K562 (cell line): ENCODE measurements around the gene GABPB2. TPM values are rescaled to one million over a fixed set of nuclear protein-coding genes. Genes with fewer than 3 reads are reported as not detected.

Source experiments
- CBX1 ChIP-seq: sonication (generic); IDR thresholded peaks from 2 replicates; pipeline ENCODE4 v1.6.1; 2016; ENCODE audit warnings: antibody characterized with exemption, low read depth, mild to moderate bottlenecking
- CCNT2 ChIP-seq: IDR thresholded peaks from 2 replicates; pipeline ENCODE4 v1.6.1; 2011; ENCODE audit warnings: borderline replicate concordance, low read depth, mild to moderate bottlenecking, moderate library complexity, mixed read lengths, low read length; ENCODE audit not compliant: insufficient read length; ENCODE audit errors: extremely low read depth
- CREM ChIP-seq: IDR thresholded peaks from 2 replicates; pipeline ENCODE4 v1.6.1; 2014; ENCODE audit warnings: antibody characterized with exemption, low read depth
- CXXC5 ChIP-seq: fragments of 250-450 bp; sonication (Bioruptor Pico); IDR thresholded peaks from 2 replicates; pipeline ENCODE4 v1.8.0; 2022; ENCODE audit warnings: inconsistent platforms, mild to moderate bottlenecking, moderate library complexity
- ELF2 ChIP-seq: fragments of 250-450 bp; sonication (Bioruptor Pico); IDR thresholded peaks from 2 replicates; pipeline ENCODE4 v1.5.0; 2021; ENCODE audit warnings: mild to moderate bottlenecking
- ERF ChIP-seq: fragments of 450-650 bp; formaldehyde crosslinking; IDR thresholded peaks from 2 replicates; pipeline ENCODE4 v1.4.0; 2020; ENCODE audit warnings: mild to moderate bottlenecking, mixed read lengths
- ETS2 ChIP-seq: IDR thresholded peaks from 2 replicates; pipeline ENCODE4 v1.6.1; 2016; ENCODE audit warnings: borderline replicate concordance, missing genetic modification characterization, mild to moderate bottlenecking, moderate library complexity, missing compliant biosample characterization; ENCODE audit not compliant: poor library complexity, severe bottlenecking
- GABPB1 ChIP-seq: sonication (generic); formaldehyde crosslinking; IDR thresholded peaks from 2 replicates; pipeline ENCODE4 v1.8.0; 2022; ENCODE audit warnings: mild to moderate bottlenecking, missing genetic modification reagents
- L3MBTL2 ChIP-seq: fragments of 450-650 bp; IDR thresholded peaks from 2 replicates; pipeline ENCODE4 v1.6.1; 2016; ENCODE audit warnings: mild to moderate bottlenecking, moderate library complexity
- MTA3 ChIP-seq: fragments of 450-650 bp; formaldehyde crosslinking; IDR thresholded peaks from 2 replicates; pipeline ENCODE4 v1.6.1; 2017; ENCODE audit warnings: mild to moderate bottlenecking, borderline replicate concordance
- NFYB ChIP-seq: IDR thresholded peaks from 2 replicates; pipeline ENCODE4 v1.6.1; 2011; ENCODE audit warnings: mild to moderate bottlenecking, moderate library complexity; ENCODE audit not compliant: insufficient read length; ENCODE audit errors: extremely low read depth
- POLR2A ChIP-seq: fragments of 450-650 bp; conservative IDR thresholded peaks from 2 replicates; pipeline ENCODE4 v1.6.1; 2016
- RBBP5 ChIP-seq: fragments of 200-600 bp; sonication (generic); IDR thresholded peaks from 2 replicates; pipeline ENCODE4 v1.6.1; 2012; ENCODE audit warnings: borderline replicate concordance, mild to moderate bottlenecking, low read length, control low read depth, inconsistent platforms; ENCODE audit not compliant: insufficient read depth, poor library complexity, severe bottlenecking
- SP1 ChIP-seq: sonication (generic); formaldehyde crosslinking; IDR thresholded peaks from 2 replicates; pipeline ENCODE4 v1.8.1; 2022; ENCODE audit warnings: mild to moderate bottlenecking, missing genetic modification reagents
- ZNF174 ChIP-seq: fragments of 250-450 bp; sonication (Bioruptor Pico); IDR thresholded peaks from 2 replicates; pipeline ENCODE4 v1.4.0; 2020; ENCODE audit warnings: mild to moderate bottlenecking
- polyA plus RNA-seq, 8 experiments: library from polyadenylated mRNA; depleted of rRNA in 4 of 8; stranded (reverse) in 5 of 8; unstranded in 3 of 8; fragments of >200 nt; fragmentation: Nextera tagmentation in 2 of 8; fragmentation: Illumina TruSeq in 1 of 8; extraction: Ambion mirVana in 2 of 8; extraction: Trizol in 1 of 8; gene quantifications; 2 replicates each; pipeline versions ENCODE4 v1.2.1 to v1.2.3, GENCODE V29; 2011 to 2014; ENCODE audit warnings: inconsistent platforms in 1 of 8, missing spikeins in 1 of 8
- total RNA-seq, 7 experiments: library from RNA; depleted of rRNA in 6 of 7; stranded (reverse); fragments of >200 nt in 6 of 7; fragmentation: Illumina TruSeq in 2 of 7; extraction: Trizol in 2 of 7; gene quantifications; 2 replicates each; pipeline versions ENCODE4 v1.2.1 to v1.2.3, GENCODE V29; 2011 to 2021; ENCODE audit warnings: low replicate concordance in 1 of 7
- TF ChIP-seq, protein P1 (sequence below): fragments of 450-650 bp; IDR thresholded peaks from 2 replicates; pipeline ENCODE4 v1.6.1; 2017; ENCODE audit warnings: antibody characterized with exemption, mild to moderate bottlenecking
- TF ChIP-seq, protein P2 (sequence below): fragments of 450-650 bp; IDR thresholded peaks from 2 replicates; pipeline ENCODE4 v1.6.1; 2016; ENCODE audit warnings: missing biosample characterization, missing genetic modification characterization
- TF ChIP-seq, protein P3 (sequence below): fragments of 450-650 bp; conservative IDR thresholded peaks from 2 replicates; pipeline ENCODE4 v1.6.1; 2016; ENCODE audit warnings: missing genetic modification characterization, low read depth, mild to moderate bottlenecking, missing compliant biosample characterization, moderate library complexity
- TF ChIP-seq, protein P4 (sequence below): fragments of 450-650 bp; IDR thresholded peaks from one replicate; pipeline ENCODE4 v1.6.1; 2018; ENCODE audit warnings: mild to moderate bottlenecking, moderate library complexity; ENCODE audit not compliant: partially characterized antibody

GABPB2 gene
- total and polyA plus RNA-seq, 9 of the 15 experiments (the other 6 are each of a cell fraction or from before 2014, with no cell fraction given), result 2.2 to 13.3 (median 6.1) TPM

DNA sequence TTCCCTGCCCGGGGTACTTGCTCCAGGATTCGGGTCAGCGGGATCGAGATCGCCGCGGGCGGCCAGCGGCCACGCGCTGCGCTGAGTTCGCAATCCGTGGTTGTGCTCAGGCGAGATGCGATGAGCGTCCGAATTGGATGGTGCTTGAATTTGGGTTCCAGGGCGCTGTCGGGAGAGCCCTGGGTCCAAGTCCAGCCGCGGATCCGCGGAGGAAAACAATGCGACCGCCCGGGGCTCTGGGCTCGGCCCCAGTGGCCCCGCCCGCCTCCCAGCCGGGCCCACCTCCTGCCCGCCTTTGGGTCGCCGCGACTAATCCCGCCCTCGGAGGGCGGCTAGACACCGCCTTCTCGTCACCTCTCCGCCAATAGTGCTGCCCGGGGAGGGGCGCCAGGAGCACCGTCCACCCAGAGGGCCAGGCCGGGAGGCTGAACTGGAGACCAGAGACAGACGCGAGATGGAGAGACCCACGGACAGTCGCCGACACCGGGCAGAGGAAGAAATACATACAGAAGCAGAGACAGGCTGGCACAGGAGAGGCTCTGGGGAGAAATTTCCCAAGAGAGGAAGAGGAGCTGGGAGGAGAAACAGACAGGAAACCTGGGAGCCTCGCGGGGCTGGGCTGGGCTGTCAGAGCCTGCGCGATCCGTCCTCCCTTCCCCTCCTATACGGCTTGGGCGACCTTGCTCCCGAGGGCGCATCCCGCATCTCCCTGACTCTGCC is 76.0 kb downstream of the GABPB2 start, which contains the start of gene SEMA6C (continued):
- TF ChIP-seq, protein P1, sequence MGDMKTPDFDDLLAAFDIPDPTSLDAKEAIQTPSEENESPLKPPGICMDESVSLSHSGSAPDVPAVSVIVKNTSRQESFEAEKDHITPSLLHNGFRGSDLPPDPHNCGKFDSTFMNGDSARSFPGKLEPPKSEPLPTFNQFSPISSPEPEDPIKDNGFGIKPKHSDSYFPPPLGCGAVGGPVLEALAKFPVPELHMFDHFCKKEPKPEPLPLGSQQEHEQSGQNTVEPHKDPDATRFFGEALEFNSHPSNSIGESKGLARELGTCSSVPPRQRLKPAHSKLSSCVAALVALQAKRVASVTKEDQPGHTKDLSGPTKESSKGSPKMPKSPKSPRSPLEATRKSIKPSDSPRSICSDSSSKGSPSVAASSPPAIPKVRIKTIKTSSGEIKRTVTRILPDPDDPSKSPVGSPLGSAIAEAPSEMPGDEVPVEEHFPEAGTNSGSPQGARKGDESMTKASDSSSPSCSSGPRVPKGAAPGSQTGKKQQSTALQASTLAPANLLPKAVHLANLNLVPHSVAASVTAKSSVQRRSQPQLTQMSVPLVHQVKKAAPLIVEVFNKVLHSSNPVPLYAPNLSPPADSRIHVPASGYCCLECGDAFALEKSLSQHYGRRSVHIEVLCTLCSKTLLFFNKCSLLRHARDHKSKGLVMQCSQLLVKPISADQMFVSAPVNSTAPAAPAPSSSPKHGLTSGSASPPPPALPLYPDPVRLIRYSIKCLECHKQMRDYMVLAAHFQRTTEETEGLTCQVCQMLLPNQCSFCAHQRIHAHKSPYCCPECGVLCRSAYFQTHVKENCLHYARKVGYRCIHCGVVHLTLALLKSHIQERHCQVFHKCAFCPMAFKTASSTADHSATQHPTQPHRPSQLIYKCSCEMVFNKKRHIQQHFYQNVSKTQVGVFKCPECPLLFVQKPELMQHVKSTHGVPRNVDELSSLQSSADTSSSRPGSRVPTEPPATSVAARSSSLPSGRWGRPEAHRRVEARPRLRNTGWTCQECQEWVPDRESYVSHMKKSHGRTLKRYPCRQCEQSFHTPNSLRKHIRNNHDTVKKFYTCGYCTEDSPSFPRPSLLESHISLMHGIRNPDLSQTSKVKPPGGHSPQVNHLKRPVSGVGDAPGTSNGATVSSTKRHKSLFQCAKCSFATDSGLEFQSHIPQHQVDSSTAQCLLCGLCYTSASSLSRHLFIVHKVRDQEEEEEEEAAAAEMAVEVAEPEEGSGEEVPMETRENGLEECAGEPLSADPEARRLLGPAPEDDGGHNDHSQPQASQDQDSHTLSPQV, result no peak
- 0 out of 2 replicates have a peak, but pooled peaks have one; percentile 28 for TF ChIP-seq MTA3
- peak; percentile 66; the same call in 1 of the 2 replicates for TF ChIP-seq L3MBTL2
- TF ChIP-seq, protein P2, sequence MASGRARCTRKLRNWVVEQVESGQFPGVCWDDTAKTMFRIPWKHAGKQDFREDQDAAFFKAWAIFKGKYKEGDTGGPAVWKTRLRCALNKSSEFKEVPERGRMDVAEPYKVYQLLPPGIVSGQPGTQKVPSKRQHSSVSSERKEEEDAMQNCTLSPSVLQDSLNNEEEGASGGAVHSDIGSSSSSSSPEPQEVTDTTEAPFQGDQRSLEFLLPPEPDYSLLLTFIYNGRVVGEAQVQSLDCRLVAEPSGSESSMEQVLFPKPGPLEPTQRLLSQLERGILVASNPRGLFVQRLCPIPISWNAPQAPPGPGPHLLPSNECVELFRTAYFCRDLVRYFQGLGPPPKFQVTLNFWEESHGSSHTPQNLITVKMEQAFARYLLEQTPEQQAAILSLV (tag), result no peak
- TF ChIP-seq ZNF174 (CRISPR knock-in tag), result no peak
- peak; percentile 38; the same call in 1 of the 2 replicates for TF ChIP-seq GABPB1 (CRISPR knock-in tag)
- no peak for TF ChIP-seq ELF2 (CRISPR knock-in tag)
- TF ChIP-seq RBBP5, result no peak
- TF ChIP-seq CREM, result 0 out of 2 replicates have a peak, but pooled peaks have one; percentile 2
- TF ChIP-seq CXXC5 (CRISPR knock-in tag), result peak; percentile 44
- peak; percentile 79 for TF ChIP-seq NFYB
- peak; percentile 85; the same call in 1 of the 2 replicates for TF ChIP-seq SP1 (CRISPR knock-in tag)
- peak; percentile 71 for TF ChIP-seq POLR2A
- TF ChIP-seq, protein P3, sequence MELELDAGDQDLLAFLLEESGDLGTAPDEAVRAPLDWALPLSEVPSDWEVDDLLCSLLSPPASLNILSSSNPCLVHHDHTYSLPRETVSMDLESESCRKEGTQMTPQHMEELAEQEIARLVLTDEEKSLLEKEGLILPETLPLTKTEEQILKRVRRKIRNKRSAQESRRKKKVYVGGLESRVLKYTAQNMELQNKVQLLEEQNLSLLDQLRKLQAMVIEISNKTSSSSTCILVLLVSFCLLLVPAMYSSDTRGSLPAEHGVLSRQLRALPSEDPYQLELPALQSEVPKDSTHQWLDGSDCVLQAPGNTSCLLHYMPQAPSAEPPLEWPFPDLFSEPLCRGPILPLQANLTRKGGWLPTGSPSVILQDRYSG (tag), result no peak
- TF ChIP-seq ERF (CRISPR knock-in tag), result 0 out of 2 replicates have a peak, but pooled peaks have one; percentile 23
- no peak for TF ChIP-seq ETS2 (tag)
- TF ChIP-seq, protein P4, sequence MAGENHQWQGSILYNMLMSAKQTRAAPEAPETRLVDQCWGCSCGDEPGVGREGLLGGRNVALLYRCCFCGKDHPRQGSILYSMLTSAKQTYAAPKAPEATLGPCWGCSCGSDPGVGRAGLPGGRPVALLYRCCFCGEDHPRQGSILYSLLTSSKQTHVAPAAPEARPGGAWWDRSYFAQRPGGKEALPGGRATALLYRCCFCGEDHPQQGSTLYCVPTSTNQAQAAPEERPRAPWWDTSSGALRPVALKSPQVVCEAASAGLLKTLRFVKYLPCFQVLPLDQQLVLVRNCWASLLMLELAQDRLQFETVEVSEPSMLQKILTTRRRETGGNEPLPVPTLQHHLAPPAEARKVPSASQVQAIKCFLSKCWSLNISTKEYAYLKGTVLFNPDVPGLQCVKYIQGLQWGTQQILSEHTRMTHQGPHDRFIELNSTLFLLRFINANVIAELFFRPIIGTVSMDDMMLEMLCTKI, result no peak
- TF ChIP-seq CCNT2, result peak; percentile 33
- TF ChIP-seq CBX1, result no peak
